Colonic mucosa (tissue), 4 donors: ENCODE data around the gene ABHD11. TPM values are rescaled to one million over a fixed set of nuclear protein-coding genes. Genes with fewer than 3 reads are reported as not detected.
"Not testable (repeated sequence)": the region's sequence is repeated elsewhere in the genome, so short reads cannot be mapped to it uniquely, and the experiment has no call there.

Experiments
- DNase-seq: peaks from one replicate; pipeline ENCODE4 v3.0.0-alpha.2; 2020
- H3K27ac ChIP-seq: fragments of 200-600 bp; one replicate; pipeline ENCODE4 v1.8.0; 2021
- H3K27me3 ChIP-seq: fragments of 200-600 bp; one replicate; pipeline ENCODE4 v1.8.0; 2021
- H3K36me3 ChIP-seq: fragments of 200-600 bp; one replicate; pipeline ENCODE4 v1.8.0; 2021
- H3K4me1 ChIP-seq: fragments of 200-600 bp; one replicate; pipeline ENCODE4 v1.8.0; 2021; ENCODE audit warnings: mild to moderate bottlenecking
- H3K4me3 ChIP-seq: fragments of 200-600 bp; one replicate; pipeline ENCODE4 v1.8.0; 2021
- H3K9ac ChIP-seq, 2 donors: one replicate each; pipeline ENCODE4 v1.7.0; 2013; ENCODE audit warnings: control low read depth in 2 of 2, low read depth in 2 of 2, low read length in 2 of 2
- H3K9me3 ChIP-seq: fragments of 200-600 bp; one replicate; pipeline ENCODE4 v1.8.0; 2021
- intact Hi-C: fragments of 100-400 bp; cut with DNase I; formaldehyde crosslinking; loops from one replicate; pipeline ENCODE4 v1.14.1; 2022
- total RNA-seq, 2 donors: library from RNA; stranded (reverse); fragmentation: NEBNext Ultra II Directional in 1 of 2; extraction: Animal tissue kit (Norgen Biotek cat#: 25700) in 1 of 2; gene quantifications; one replicate each; pipeline ENCODE4 v1.2.1, GENCODE V29; 2021
- TF ChIP-seq, protein P1 (sequence below): fragments of 200-600 bp; IDR thresholded peaks from one replicate; pipeline ENCODE4 v1.8.0; 2022; ENCODE audit warnings: antibody characterized with exemption, mild to moderate bottlenecking
- donor health status: healthy.
- donor health status: DM: no; HTN: no; CAD: no.
- donor health status: DM: no; HTN: no; CAD: no.

Gene ABHD11, protein sequence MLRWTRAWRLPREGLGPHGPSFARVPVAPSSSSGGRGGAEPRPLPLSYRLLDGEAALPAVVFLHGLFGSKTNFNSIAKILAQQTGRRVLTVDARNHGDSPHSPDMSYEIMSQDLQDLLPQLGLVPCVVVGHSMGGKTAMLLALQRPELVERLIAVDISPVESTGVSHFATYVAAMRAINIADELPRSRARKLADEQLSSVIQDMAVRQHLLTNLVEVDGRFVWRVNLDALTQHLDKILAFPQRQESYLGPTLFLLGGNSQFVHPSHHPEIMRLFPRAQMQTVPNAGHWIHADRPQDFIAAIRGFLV
- total RNA-seq: 100 to 1,000 TPM; 109 to 123 TPM

- H3K9ac ChIP-seq: peak within 1 kb of the TSS; percentile 97
- peaks cover 4% of the 10 kb centered on the region for H3K4me1 ChIP-seq
- TF ChIP-seq, protein P1, sequence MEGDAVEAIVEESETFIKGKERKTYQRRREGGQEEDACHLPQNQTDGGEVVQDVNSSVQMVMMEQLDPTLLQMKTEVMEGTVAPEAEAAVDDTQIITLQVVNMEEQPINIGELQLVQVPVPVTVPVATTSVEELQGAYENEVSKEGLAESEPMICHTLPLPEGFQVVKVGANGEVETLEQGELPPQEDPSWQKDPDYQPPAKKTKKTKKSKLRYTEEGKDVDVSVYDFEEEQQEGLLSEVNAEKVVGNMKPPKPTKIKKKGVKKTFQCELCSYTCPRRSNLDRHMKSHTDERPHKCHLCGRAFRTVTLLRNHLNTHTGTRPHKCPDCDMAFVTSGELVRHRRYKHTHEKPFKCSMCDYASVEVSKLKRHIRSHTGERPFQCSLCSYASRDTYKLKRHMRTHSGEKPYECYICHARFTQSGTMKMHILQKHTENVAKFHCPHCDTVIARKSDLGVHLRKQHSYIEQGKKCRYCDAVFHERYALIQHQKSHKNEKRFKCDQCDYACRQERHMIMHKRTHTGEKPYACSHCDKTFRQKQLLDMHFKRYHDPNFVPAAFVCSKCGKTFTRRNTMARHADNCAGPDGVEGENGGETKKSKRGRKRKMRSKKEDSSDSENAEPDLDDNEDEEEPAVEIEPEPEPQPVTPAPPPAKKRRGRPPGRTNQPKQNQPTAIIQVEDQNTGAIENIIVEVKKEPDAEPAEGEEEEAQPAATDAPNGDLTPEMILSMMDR: no peak
- peak within 1 kb of the TSS; percentile 95 for H3K27ac ChIP-seq
- H3K36me3 ChIP-seq: no peaks in the 10 kb centered on the region
- no peaks in the 10 kb centered on the region for H3K9me3 ChIP-seq
- DNase-seq: peak; percentile 100
- H3K4me3 ChIP-seq: peak within 1 kb of the TSS; percentile 81
- intact Hi-C loops: loop anchor here (2.0 to 5.0 kb wide), 2 partner anchors 28 to 94 kb away; partner anchors contain the start of gene CLDN4
- H3K27me3 ChIP-seq: no peaks in the 10 kb centered on the region
Measured at GRCh38 chr7:73738612-73739386, at the start of gene ABHD11. Gene ABHD11 (minus strand): TSS chr7:73738802. CDS start chr7:73738770, 32 bp downstream.

DNA sequence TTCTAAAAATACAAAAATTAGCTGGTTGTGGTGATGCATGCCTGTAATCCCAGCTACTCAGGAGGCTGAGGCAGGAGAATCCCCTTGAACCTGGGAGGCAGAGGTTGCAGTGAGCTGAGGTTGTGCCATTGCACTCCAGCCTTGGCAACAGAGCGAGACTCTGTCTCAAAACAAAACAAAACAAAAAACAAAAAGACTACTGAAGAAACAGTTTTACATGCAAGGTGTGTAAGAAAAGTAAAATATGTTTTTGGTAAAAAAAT lies 49.1 kb upstream of the ABHD11 start:
- H3K9me3 ChIP-seq, H3K4me1 ChIP-seq, H3K36me3 ChIP-seq, intact Hi-C loops, H3K4me3 ChIP-seq, H3K27me3 ChIP-seq: not testable (repeated sequence)
- peak overlapping the region in 1 of 2 donors; percentile 18 for H3K9ac ChIP-seq
- peak; percentile 20 for DNase-seq
- H3K27ac ChIP-seq: peak overlapping the region; percentile 93

GRCh38 chr7:73786588-73786987 lies 48.0 kb upstream of the ABHD11 start:
- H3K9me3 ChIP-seq: no peaks in the 10 kb centered on the region
- intact Hi-C loops: no loop called here
- no peaks in the 10 kb centered on the region for H3K4me1 ChIP-seq
- no peak overlapping the region for H3K9ac ChIP-seq
- peak overlapping the region; percentile 93 for H3K27ac ChIP-seq
- DNase-seq: peak; percentile 20
- TF ChIP-seq, protein P1: no peak
- no peaks in the 10 kb centered on the region for H3K36me3 ChIP-seq
- H3K4me3 ChIP-seq: no peak overlapping the region
- H3K27me3 ChIP-seq: no peaks in the 10 kb centered on the region

DNA sequence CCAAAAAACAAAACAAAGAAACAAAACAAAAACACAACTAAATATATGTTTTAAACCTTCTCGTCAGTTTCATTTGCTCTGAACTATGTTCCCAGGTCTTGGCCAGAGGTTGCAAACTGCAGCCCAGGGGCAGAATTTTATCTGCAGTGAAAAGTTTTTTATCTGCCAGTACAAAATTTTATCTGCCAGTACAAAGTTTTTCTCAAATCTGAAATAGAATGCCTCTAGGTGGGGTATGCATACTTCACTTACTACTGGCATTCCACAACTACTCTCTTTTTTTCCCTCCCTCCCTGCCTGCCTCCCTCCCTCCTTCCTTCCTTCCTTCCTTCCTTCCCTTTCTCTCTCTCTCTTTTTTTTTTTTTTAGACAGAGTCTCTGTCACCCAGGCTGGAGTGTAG lies 40.9 kb upstream of the ABHD11 start:
- intact Hi-C loops: no loop called here
- H3K27ac ChIP-seq: no peak overlapping the region
- DNase-seq: no peak

DNA sequence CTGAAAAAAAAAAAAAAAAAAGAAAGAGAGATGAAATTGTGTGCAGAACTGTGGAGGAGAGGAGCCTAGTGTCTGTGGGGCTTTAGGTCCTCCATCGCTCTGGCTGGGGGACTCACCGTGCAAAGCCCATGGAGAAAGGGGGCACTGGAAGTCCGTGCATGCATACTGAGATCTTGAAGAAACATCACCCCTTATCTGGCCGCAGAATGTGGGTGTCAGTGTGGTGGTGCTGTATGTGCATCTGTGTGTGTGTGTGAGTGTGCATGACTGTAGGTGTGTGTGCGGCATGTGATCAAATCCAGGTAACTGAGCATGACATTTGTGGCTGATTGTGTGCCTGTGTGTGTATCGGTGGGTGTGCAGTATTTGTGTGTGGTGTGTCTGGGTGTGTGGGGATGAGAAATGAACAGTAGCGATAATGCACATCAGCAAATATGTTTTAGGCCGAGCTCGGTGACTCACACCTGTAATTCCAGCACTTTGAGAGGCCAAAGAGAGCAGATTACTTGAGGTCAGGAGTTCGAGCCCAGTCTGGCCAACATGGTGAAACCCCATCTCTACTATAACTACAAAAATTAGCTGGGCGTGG lies 40.3 kb upstream of the ABHD11 start:
- peaks cover 2% of the 10 kb centered on the region for H3K4me1 ChIP-seq
- no peak overlapping the region for H3K27ac ChIP-seq
- no peak overlapping the region for H3K9ac ChIP-seq
- H3K36me3 ChIP-seq: no peaks in the 10 kb centered on the region
- intact Hi-C loops: no loop called here
- DNase-seq: no peak
- H3K4me3 ChIP-seq: no peak overlapping the region
- H3K27me3 ChIP-seq: no peaks in the 10 kb centered on the region
- no peaks in the 10 kb centered on the region for H3K9me3 ChIP-seq
- TF ChIP-seq, protein P1: no peak

More for the DNA sequence above, 40.9 kb upstream of the ABHD11 start:
- H3K9me3 ChIP-seq: no peaks in the 10 kb centered on the region
- H3K9ac ChIP-seq: no peak overlapping the region
- H3K4me1 ChIP-seq: peaks cover 2% of the 10 kb centered on the region
- no peaks in the 10 kb centered on the region for H3K27me3 ChIP-seq
- no peak overlapping the region for H3K4me3 ChIP-seq
- TF ChIP-seq, protein P1: no peak
- H3K36me3 ChIP-seq: no peaks in the 10 kb centered on the region
